K562 (cell line): Measurements from ENCODE around the gene ZNF506.

Experiments used
- E2F4 ChIP-seq: sonication (generic); formaldehyde crosslinking; IDR thresholded peaks from 2 replicates; pipeline ENCODE4 v1.8.0; 2022; ENCODE audit warnings: mild to moderate bottlenecking, low read depth, missing genetic modification reagents
- KDM4B ChIP-seq, 2 experiments: fragments of 450-650 bp in 1 of 2; sonication (generic) in 1 of 2; IDR thresholded peaks; 2 replicates each; pipeline ENCODE4 v1.6.1; 2016 to 2017; ENCODE audit warnings: borderline replicate concordance in 2 of 2, antibody characterized with exemption in 1 of 2, low read depth in 1 of 2, mild to moderate bottlenecking in 1 of 2
- SIN3A ChIP-seq, 2 experiments: fragments of 150-350 bp in 1 of 2; IDR thresholded peaks; 2 replicates each; pipeline ENCODE4 v1.6.1; 2011 to 2016; ENCODE audit warnings: borderline replicate concordance in 2 of 2, low read depth in 2 of 2, low read length in 2 of 2, mild to moderate bottlenecking in 2 of 2, moderate library complexity in 2 of 2; ENCODE audit not compliant: control insufficient read depth in 1 of 2
- SRF ChIP-seq, 2 experiments: fragments of 250-450, 450-650 bp in 1 of 2; sonication (Bioruptor Pico) in 1 of 2; sonication (generic) in 1 of 2; formaldehyde crosslinking; IDR thresholded peaks; 2 replicates each; pipeline versions ENCODE4 v1.5.0 to v1.5.1; 2020 to 2022; ENCODE audit warnings: mild to moderate bottlenecking in 1 of 2, missing genetic modification reagents in 1 of 2
- ZHX1 ChIP-seq: fragments of 150-350 bp; conservative IDR thresholded peaks from 2 replicates; pipeline ENCODE4 v1.6.1; 2014; ENCODE audit warnings: low read length
- ZKSCAN1 ChIP-seq: fragments of 150-350 bp; IDR thresholded peaks from 2 replicates; pipeline ENCODE4 v1.6.1; 2016; ENCODE audit warnings: low read depth, low read length
- TF ChIP-seq, protein P1 (sequence below): fragments of 450-650 bp; IDR thresholded peaks from 2 replicates; pipeline ENCODE4 v1.6.1; 2016

GRCh38 chr19:19858751-19859150 lies 37.2 kb upstream of the ZNF506 start:
- TF ChIP-seq, protein P1, sequence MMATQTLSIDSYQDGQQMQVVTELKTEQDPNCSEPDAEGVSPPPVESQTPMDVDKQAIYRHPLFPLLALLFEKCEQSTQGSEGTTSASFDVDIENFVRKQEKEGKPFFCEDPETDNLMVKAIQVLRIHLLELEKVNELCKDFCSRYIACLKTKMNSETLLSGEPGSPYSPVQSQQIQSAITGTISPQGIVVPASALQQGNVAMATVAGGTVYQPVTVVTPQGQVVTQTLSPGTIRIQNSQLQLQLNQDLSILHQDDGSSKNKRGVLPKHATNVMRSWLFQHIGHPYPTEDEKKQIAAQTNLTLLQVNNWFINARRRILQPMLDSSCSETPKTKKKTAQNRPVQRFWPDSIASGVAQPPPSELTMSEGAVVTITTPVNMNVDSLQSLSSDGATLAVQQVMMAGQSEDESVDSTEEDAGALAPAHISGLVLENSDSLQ, result no peak
- TF ChIP-seq SRF (CRISPR knock-in tag; IDR thresholded peaks at IDR 0.05), result no peak
- TF ChIP-seq ZKSCAN1, result no peak
- no peak for TF ChIP-seq ZHX1
- no peak for TF ChIP-seq KDM4B (IDR thresholded peaks at IDR 0.05; ENCODE audit: borderline replicate concordance in 2 of 2, low read depth in 1 of 2)
- no peak for TF ChIP-seq E2F4 (CRISPR knock-in tag)
- TF ChIP-seq SIN3A (IDR thresholded peaks at IDR 0.05; ENCODE audit: borderline replicate concordance in 2 of 2, control insufficient read depth in 1 of 2, low read depth in 2 of 2, low read length in 2 of 2), result no peak
